DND-41 (cell line): ENCODE data around the gene SLC24A3.

Source experiments
- EZH2 ChIP-seq: IDR thresholded peaks from 3 replicates; pipeline ENCODE4 v1.6.1; 2012; ENCODE audit warnings: borderline replicate concordance, low read depth, mild to moderate bottlenecking, moderate library complexity, low read length, inconsistent platforms; ENCODE audit not compliant: severe bottlenecking
- TF ChIP-seq, protein P1 (sequence below): IDR thresholded peaks from 2 replicates; pipeline ENCODE4 v1.5.1; 2012; ENCODE audit warnings: borderline replicate concordance, low read length, moderate library complexity, mild to moderate bottlenecking; ENCODE audit not compliant: poor library complexity, severe bottlenecking; ENCODE audit errors: extremely low read depth

DNA sequence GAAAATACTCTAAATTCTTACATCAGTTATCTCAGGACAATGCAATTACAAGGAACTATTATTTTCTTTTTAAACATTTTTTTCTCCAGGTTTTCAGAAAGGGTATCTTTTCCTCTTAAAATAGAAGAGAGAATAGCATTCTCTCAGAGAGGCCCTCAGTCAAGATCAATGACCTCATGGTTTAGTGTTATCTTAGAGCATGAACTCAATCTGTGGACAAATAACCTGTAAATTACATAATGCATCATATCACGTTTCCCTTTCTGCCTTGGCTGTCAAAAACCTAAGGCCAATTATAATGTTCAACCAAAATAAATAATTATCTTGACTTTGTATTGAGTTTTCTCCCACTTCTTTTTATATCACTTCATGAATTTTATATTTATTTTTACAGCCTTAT, 202.2 kb downstream of the SLC24A3 start:
- TF ChIP-seq, protein P1, sequence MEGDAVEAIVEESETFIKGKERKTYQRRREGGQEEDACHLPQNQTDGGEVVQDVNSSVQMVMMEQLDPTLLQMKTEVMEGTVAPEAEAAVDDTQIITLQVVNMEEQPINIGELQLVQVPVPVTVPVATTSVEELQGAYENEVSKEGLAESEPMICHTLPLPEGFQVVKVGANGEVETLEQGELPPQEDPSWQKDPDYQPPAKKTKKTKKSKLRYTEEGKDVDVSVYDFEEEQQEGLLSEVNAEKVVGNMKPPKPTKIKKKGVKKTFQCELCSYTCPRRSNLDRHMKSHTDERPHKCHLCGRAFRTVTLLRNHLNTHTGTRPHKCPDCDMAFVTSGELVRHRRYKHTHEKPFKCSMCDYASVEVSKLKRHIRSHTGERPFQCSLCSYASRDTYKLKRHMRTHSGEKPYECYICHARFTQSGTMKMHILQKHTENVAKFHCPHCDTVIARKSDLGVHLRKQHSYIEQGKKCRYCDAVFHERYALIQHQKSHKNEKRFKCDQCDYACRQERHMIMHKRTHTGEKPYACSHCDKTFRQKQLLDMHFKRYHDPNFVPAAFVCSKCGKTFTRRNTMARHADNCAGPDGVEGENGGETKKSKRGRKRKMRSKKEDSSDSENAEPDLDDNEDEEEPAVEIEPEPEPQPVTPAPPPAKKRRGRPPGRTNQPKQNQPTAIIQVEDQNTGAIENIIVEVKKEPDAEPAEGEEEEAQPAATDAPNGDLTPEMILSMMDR: no peak
- TF ChIP-seq EZH2: no peak
